K562 (cell line): Measurements from ENCODE around the gene WASL. TPM values are rescaled to one million over a fixed set of nuclear protein-coding genes. Genes with fewer than 3 reads are reported as not detected.

ENCODE experiments used
- ATAC-seq: fragments of 200-7000 bp; cut with Tn5 transposase; 3 replicates; pipeline ENCODE4 v1.9.1; 2020; ENCODE audit warnings: moderate library complexity
- BruUV-seq: library from RNA; stranded (reverse); fragments of 400-500 nt; replicated peaks from 2 replicates; lab custom pipeline; 2021; lab: Mats Ljungman, UMichigan
- CTCF ChIA-PET: fragments of 300-600 bp; formaldehyde crosslinking; extraction: SDS; loops from one replicate; lab custom pipeline; 2021; ENCODE audit warnings: low intra/inter-chr PET ratio; lab: Yijun Ruan, JAX
- POLR2A ChIA-PET: fragments of 300-600, 350-650 bp; sonication (Branson Sonifier 250); formaldehyde crosslinking; extraction: SDS; loops from one replicate; lab custom pipeline; 2021; ENCODE audit warnings: antibody characterized with exemption, inconsistent platforms; lab: Yijun Ruan, JAX
- DNase-seq, 4 experiments: peaks; one replicate each; pipeline versions ENCODE4 v3.0.0 to v3.0.0-alpha.2; 2011 to 2018; ENCODE audit warnings: low spot score in 3 of 4, mixed read lengths in 3 of 4; ENCODE audit errors: extremely low read depth in 1 of 4
- FAIRE-seq: peaks from 2 replicates; lab custom pipeline; 2011; peaks lifted over from hg19 to GRCh38; lab: Jason Lieb, UNC
- H2AFZ ChIP-seq: 2 replicates; pipeline ENCODE4 v1.6.0; 2011; ENCODE audit warnings: low read depth, low read length, control low read depth, inconsistent platforms
- H3K27ac ChIP-seq: fragments of 200-600 bp; 3 replicates; pipeline ENCODE4 v1.8.0; 2011; ENCODE audit warnings: low read depth, mild to moderate bottlenecking, control low read depth, inconsistent platforms, low read length, moderate library complexity, mixed read lengths; ENCODE audit errors: extremely low read depth
- H3K27me3 ChIP-seq, 2 experiments: fragments of 300-600 bp in 1 of 2; 2 replicates in 1 of 2; 3 replicates in 1 of 2; pipeline versions ENCODE4 v1.6.0 to v1.8.0; 2011; ENCODE audit warnings: inconsistent platforms in 2 of 2, low read length in 2 of 2, mild to moderate bottlenecking in 1 of 2, mixed read lengths in 1 of 2, moderate library complexity in 1 of 2; ENCODE audit not compliant: control insufficient read depth in 2 of 2, insufficient read depth in 2 of 2
- H3K36me3 ChIP-seq: fragments of 300-600 bp; 3 replicates; pipeline ENCODE4 v1.8.0; 2011; ENCODE audit warnings: mild to moderate bottlenecking, low read length, inconsistent platforms; ENCODE audit not compliant: control insufficient read depth, insufficient read depth
- H3K4me1 ChIP-seq, 2 experiments: fragments of 200-600 bp in 1 of 2; replicated peaks in 1 of 2; 2 replicates in 1 of 2; 3 replicates in 1 of 2; pipeline versions ENCODE4 v1.5.1 to v1.8.0; 2011; ENCODE audit warnings: inconsistent platforms in 2 of 2, low read length in 2 of 2, mild to moderate bottlenecking in 1 of 2, mixed read lengths in 1 of 2, moderate library complexity in 1 of 2; ENCODE audit not compliant: control insufficient read depth in 2 of 2, insufficient read depth in 2 of 2
- H3K4me2 ChIP-seq: 2 replicates; pipeline ENCODE4 v1.6.1; 2011; ENCODE audit warnings: low read length, control low read depth, inconsistent platforms, mixed read lengths; ENCODE audit not compliant: insufficient read depth
- H3K4me3 ChIP-seq: fragments of 200-600 bp; sonication (generic), shearing (Covaris generic); 2 replicates; pipeline ENCODE4 v1.5.1; 2016; ENCODE audit warnings: control low read depth, inconsistent platforms
- H3K79me2 ChIP-seq: fragments of 200-600 bp; 3 replicates; pipeline ENCODE4 v1.8.0; 2011; ENCODE audit warnings: low read length, inconsistent platforms; ENCODE audit not compliant: control insufficient read depth, insufficient read depth
- H3K9ac ChIP-seq, 2 experiments: 2 replicates each; pipeline versions ENCODE4 v1.6.0 to v1.6.1; 2011; ENCODE audit warnings: low read depth in 2 of 2, low read length in 2 of 2, control low read depth in 1 of 2, inconsistent platforms in 1 of 2, mild to moderate bottlenecking in 1 of 2, mixed read lengths in 1 of 2; ENCODE audit not compliant: insufficient read depth in 1 of 2
- H3K9me1 ChIP-seq: one replicate; pipeline ENCODE4 v1.6.0; 2011; ENCODE audit warnings: inconsistent platforms, mild to moderate bottlenecking, low read length, moderate library complexity; ENCODE audit not compliant: control insufficient read depth, insufficient read depth
- H3K9me3 ChIP-seq: replicated peaks from 2 replicates; pipeline ENCODE4 v1.5.1; 2011; ENCODE audit warnings: low read depth, low read length, inconsistent platforms; ENCODE audit not compliant: control insufficient read depth, insufficient read depth
- H4K20me1 ChIP-seq: replicated peaks from 2 replicates; pipeline ENCODE4 v1.6.1; 2011; ENCODE audit warnings: low read length, inconsistent platforms, mixed read lengths; ENCODE audit not compliant: control insufficient read depth, insufficient read depth
- HDGF ChIP-seq: fragments of 450-650 bp; IDR thresholded peaks from 2 replicates; pipeline ENCODE4 v1.6.1; 2016
- KAT8 ChIP-seq: fragments of 450-650 bp; IDR thresholded peaks from 2 replicates; pipeline ENCODE4 v1.6.1; 2016; ENCODE audit warnings: low read depth, mild to moderate bottlenecking
- KLF10 ChIP-seq: fragments of 250-450 bp; sonication (Bioruptor Pico); IDR thresholded peaks from 2 replicates; pipeline ENCODE4 v1.6.1; 2021; ENCODE audit warnings: matching md5 sums
- RBFOX2 ChIP-seq: fragments of 200-400 bp; formaldehyde crosslinking; IDR thresholded peaks from 2 replicates; pipeline ENCODE4 v1.6.1; 2017; ENCODE audit warnings: low read depth, mild to moderate bottlenecking, low read length, moderate library complexity
- RBM15 ChIP-seq: fragments of 200-400 bp; formaldehyde crosslinking; IDR thresholded peaks from 2 replicates; pipeline ENCODE4 v1.6.1; 2018; ENCODE audit warnings: mild to moderate bottlenecking, low read length, moderate library complexity; ENCODE audit not compliant: insufficient read depth
- TCF7 ChIP-seq: sonication (generic); IDR thresholded peaks from 2 replicates; pipeline ENCODE4 v1.6.1; 2016; ENCODE audit warnings: antibody characterized with exemption, borderline replicate concordance
- ZNF175 ChIP-seq: fragments of 200-800 bp; sonication (Bioruptor generic); IDR thresholded peaks from 2 replicates; pipeline ENCODE4 v1.6.1; 2016; ENCODE audit warnings: low read depth, mild to moderate bottlenecking, missing genetic modification characterization, missing compliant biosample characterization
- WGBS: fragments of 100-300 bp; shearing (Covaris generic); methylation state at CpG from one replicate; pipeline ENCODE4 v1.1.6; 2016; ENCODE audit warnings: low coverage, mixed read lengths; ENCODE audit not compliant: insufficient coverage; ENCODE audit errors: missing lambda C conversion rate; 5-methylcytosine and 5-hydroxymethylcytosine counted together
- in situ Hi-C: fragments of 300-500 bp; cut with MboI; formaldehyde crosslinking; loops from 4 replicates; pipeline ENCODE4 v1.15.0; 2018; ENCODE audit warnings: inconsistent platforms, mixed read lengths
- intact Hi-C: fragments of 100-400 bp; cut with micrococcal nuclease; formaldehyde crosslinking; loops from 2 replicates; pipeline ENCODE4 v1.14.2; 2022
- polyA plus RNA-seq, 8 experiments: library from polyadenylated mRNA; depleted of rRNA in 4 of 8; stranded (reverse) in 5 of 8; unstranded in 3 of 8; fragments of >200 nt; fragmentation: Nextera tagmentation in 2 of 8; fragmentation: Illumina TruSeq in 1 of 8; extraction: Ambion mirVana in 2 of 8; extraction: Trizol in 1 of 8; gene quantifications; 2 replicates each; pipeline versions ENCODE4 v1.2.1 to v1.2.3, GENCODE V29; 2011 to 2014; ENCODE audit warnings: inconsistent platforms in 1 of 8, missing spikeins in 1 of 8
- total RNA-seq, 7 experiments: library from RNA; depleted of rRNA in 6 of 7; stranded (reverse); fragments of >200 nt in 6 of 7; fragmentation: Illumina TruSeq in 2 of 7; extraction: Trizol in 2 of 7; gene quantifications; 2 replicates each; pipeline versions ENCODE4 v1.2.1 to v1.2.3, GENCODE V29; 2011 to 2021; ENCODE audit warnings: low replicate concordance in 1 of 7
- TF ChIP-seq, protein P1 (sequence below), 2 experiments: fragments of 450-650 bp; IDR thresholded peaks; 2 replicates each; pipeline ENCODE4 v1.6.1; 2018; ENCODE audit warnings: mild to moderate bottlenecking in 2 of 2, low read depth in 1 of 2; ENCODE audit not compliant: partially characterized antibody in 2 of 2
- TF ChIP-seq, protein P2 (sequence below): sonication (generic); formaldehyde crosslinking; IDR thresholded peaks from 2 replicates; pipeline ENCODE4 v1.8.0; 2023; ENCODE audit warnings: missing genetic modification reagents, mild to moderate bottlenecking, borderline replicate concordance

WASL gene
- total and polyA plus RNA-seq, 9 of the 15 experiments (the other 6 are each of a cell fraction or from before 2014, with no cell fraction given) = 3.2 to 13.9 (median 8.3) TPM

DNA sequence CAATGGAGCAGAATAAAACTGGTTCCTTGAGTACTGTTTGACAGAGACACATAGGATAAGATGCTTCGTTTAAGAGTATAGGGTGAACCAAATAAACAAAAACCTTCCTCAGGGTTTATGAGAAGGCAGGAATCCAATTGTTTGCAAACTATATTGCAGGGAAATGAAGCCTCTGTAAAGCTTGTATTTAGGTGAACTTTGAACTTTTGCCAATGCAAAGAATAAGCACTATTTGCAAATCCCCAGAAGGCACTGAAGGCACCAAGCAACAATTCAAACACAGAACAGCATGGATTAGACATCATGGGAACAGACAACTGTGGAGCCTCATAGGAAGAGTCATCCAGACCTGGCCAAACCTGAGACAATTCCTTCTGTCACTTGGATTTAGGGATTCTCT is 47.1 kb upstream of the WASL start:
- in situ Hi-C loops = no loop called here
- Histone ChIP-seq H2AFZ (no peak overlapping the region), H3K79me2 (no peaks in the 10 kb centered on the region), H3K4me2 (no peak overlapping the region), H3K9me3 (no peaks in the 10 kb centered on the region), H3K9me1 (no peaks in the 10 kb centered on the region), H3K9ac (no peak overlapping the region), H3K4me1 (peaks cover 0 to 13% of the 10 kb centered on the region in 2 experiments; a peak in 1 of 5 replicates), H3K27ac (no peak overlapping the region), H4K20me1 (no peaks in the 10 kb centered on the region), H3K27me3 (no peaks in the 10 kb centered on the region), H3K4me3 (no peak overlapping the region), H3K36me3 (no peaks in the 10 kb centered on the region)
- no peak for DNase-seq
- ChIA-PET POLR2A (no interaction called here), CTCF (no interaction called here)
- no peak for ATAC-seq
- intact Hi-C loops = loop anchor here (2.0 kb wide), 2 partner anchors 161 to 989 kb away; no protein-coding TSS in a partner anchor
- no peak for FAIRE-seq
- 0% methylated on average over 1 of the region's 1 CpG for WGBS
- BruUV-seq = no TSS peak
- TF ChIP-seq TCF7 (no peak), RBFOX2 (no peak), KAT8 (no peak), KLF10 (no peak), RBM15 (no peak), HDGF (no peak), ZNF175 (CRISPR knock-in tag) (no peak)
- TF ChIP-seq, protein P1, sequence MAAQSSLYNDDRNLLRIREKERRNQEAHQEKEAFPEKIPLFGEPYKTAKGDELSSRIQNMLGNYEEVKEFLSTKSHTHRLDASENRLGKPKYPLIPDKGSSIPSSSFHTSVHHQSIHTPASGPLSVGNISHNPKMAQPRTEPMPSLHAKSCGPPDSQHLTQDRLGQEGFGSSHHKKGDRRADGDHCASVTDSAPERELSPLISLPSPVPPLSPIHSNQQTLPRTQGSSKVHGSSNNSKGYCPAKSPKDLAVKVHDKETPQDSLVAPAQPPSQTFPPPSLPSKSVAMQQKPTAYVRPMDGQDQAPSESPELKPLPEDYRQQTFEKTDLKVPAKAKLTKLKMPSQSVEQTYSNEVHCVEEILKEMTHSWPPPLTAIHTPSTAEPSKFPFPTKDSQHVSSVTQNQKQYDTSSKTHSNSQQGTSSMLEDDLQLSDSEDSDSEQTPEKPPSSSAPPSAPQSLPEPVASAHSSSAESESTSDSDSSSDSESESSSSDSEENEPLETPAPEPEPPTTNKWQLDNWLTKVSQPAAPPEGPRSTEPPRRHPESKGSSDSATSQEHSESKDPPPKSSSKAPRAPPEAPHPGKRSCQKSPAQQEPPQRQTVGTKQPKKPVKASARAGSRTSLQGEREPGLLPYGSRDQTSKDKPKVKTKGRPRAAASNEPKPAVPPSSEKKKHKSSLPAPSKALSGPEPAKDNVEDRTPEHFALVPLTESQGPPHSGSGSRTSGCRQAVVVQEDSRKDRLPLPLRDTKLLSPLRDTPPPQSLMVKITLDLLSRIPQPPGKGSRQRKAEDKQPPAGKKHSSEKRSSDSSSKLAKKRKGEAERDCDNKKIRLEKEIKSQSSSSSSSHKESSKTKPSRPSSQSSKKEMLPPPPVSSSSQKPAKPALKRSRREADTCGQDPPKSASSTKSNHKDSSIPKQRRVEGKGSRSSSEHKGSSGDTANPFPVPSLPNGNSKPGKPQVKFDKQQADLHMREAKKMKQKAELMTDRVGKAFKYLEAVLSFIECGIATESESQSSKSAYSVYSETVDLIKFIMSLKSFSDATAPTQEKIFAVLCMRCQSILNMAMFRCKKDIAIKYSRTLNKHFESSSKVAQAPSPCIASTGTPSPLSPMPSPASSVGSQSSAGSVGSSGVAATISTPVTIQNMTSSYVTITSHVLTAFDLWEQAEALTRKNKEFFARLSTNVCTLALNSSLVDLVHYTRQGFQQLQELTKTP (IDR thresholded peaks at IDR 0.05; ENCODE audit: low read depth in 1 of 2, partially characterized antibody in 2 of 2) = no peak
- TF ChIP-seq, protein P2, sequence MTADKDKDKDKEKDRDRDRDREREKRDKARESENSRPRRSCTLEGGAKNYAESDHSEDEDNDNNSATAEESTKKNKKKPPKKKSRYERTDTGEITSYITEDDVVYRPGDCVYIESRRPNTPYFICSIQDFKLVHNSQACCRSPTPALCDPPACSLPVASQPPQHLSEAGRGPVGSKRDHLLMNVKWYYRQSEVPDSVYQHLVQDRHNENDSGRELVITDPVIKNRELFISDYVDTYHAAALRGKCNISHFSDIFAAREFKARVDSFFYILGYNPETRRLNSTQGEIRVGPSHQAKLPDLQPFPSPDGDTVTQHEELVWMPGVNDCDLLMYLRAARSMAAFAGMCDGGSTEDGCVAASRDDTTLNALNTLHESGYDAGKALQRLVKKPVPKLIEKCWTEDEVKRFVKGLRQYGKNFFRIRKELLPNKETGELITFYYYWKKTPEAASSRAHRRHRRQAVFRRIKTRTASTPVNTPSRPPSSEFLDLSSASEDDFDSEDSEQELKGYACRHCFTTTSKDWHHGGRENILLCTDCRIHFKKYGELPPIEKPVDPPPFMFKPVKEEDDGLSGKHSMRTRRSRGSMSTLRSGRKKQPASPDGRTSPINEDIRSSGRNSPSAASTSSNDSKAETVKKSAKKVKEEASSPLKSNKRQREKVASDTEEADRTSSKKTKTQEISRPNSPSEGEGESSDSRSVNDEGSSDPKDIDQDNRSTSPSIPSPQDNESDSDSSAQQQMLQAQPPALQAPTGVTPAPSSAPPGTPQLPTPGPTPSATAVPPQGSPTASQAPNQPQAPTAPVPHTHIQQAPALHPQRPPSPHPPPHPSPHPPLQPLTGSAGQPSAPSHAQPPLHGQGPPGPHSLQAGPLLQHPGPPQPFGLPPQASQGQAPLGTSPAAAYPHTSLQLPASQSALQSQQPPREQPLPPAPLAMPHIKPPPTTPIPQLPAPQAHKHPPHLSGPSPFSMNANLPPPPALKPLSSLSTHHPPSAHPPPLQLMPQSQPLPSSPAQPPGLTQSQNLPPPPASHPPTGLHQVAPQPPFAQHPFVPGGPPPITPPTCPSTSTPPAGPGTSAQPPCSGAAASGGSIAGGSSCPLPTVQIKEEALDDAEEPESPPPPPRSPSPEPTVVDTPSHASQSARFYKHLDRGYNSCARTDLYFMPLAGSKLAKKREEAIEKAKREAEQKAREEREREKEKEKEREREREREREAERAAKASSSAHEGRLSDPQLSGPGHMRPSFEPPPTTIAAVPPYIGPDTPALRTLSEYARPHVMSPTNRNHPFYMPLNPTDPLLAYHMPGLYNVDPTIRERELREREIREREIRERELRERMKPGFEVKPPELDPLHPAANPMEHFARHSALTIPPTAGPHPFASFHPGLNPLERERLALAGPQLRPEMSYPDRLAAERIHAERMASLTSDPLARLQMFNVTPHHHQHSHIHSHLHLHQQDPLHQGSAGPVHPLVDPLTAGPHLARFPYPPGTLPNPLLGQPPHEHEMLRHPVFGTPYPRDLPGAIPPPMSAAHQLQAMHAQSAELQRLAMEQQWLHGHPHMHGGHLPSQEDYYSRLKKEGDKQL (CRISPR knock-in tag) = no peak
